ENCODE data around the gene DGKZ.

DNA sequence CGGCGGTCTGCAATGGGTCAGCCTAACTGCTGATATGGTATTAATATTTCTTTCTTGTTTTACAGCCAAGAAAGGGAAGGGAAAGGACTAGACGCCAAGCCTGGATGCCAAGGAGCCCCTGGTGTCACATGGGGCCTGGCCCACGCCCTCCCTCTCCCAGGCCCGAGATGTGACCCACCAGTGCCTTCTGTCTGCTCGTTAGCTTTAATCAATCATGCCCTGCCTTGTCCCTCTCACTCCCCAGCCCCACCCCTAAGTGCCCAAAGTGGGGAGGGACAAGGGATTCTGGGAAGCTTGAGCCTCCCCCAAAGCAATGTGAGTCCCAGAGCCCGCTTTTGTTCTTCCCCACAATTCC lies 36.1 kb downstream of the DGKZ start:
- TF ChIP-seq EZH2phosphoT487 (IDR thresholded peaks at IDR 0.05; ENCODE audit: insufficient read depth, low read depth) = no peak
- TF ChIP-seq EZH2 (IDR thresholded peaks at IDR 0.05; ENCODE audit: insufficient read depth, poor library complexity, severe bottlenecking) = no peak

Measured in GM23248 (cell line).